ENCODE measurements around the gene VCL.
"Not testable (repeated sequence)": the region's sequence is repeated elsewhere in the genome, so short reads cannot be mapped to it uniquely, and the experiment has no call there.

DNA sequence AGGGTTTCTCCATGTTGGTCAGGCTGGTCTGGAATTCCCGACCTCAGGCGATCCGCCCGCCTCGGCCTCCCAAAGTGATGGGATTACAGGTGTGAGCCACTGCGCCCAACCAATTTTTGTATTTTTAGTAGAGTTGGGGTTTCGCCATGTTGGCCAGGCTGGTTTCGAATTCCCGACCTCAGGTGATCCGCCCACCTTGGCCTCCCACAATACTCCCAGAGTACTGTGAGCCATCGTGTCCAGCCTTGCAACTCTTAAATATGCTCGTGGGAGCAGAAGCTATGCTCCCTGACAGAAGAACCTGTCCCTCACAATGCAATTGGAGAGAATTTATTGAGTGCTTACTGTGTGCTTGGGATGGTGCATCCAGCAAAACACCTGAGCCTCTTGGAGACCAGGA lies 34.4 kb upstream of the VCL start:
- TF ChIP-seq CTCF, POLR2A (IDR thresholded peaks at IDR 0.05): not testable (repeated sequence)
